ENCODE data around the gene MEX3D.

- no peak for TF ChIP-seq CTCF (conservative IDR thresholded peaks at IDR 0.05; ENCODE audit: low read length)
- TF ChIP-seq EZH2phosphoT487 (IDR thresholded peaks at IDR 0.05; ENCODE audit: borderline replicate concordance, low read depth, low read length): no peak
Measured at GRCh38 chr19:1523412-1524286, 44.5 kb downstream of the MEX3D start, which contains the start of gene PLK5.

Measured in OCI-LY7 (cell line).